NT2/D1 (cell line): ENCODE results near the gene PRAMEF13.
"Not testable (repeated sequence)": the region's sequence is repeated elsewhere in the genome, so short reads cannot be mapped to it uniquely, and the experiment has no call there.

Experiments
- DNase-seq: peaks from one replicate; pipeline ENCODE4 v3.0.0-alpha.2; 2011; ENCODE audit warnings: low read depth, low spot score
- H3K27me3 ChIP-seq: 2 replicates; pipeline ENCODE4 v1.6.0; 2011; ENCODE audit warnings: mild to moderate bottlenecking; ENCODE audit not compliant: insufficient read length, insufficient read depth
- H3K36me3 ChIP-seq: 2 replicates; pipeline ENCODE4 v1.6.1; 2011; ENCODE audit warnings: mild to moderate bottlenecking, low read length, mixed read lengths; ENCODE audit not compliant: insufficient read depth, insufficient read length
- H3K4me1 ChIP-seq: 2 replicates; pipeline ENCODE4 v1.5.1; 2011; ENCODE audit not compliant: insufficient read depth, insufficient read length
- H3K4me3 ChIP-seq: 2 replicates; pipeline ENCODE4 v1.5.1; 2011; ENCODE audit warnings: low read depth; ENCODE audit not compliant: insufficient read length
- H3K9ac ChIP-seq: 2 replicates; pipeline ENCODE4 v1.6.0; 2011; ENCODE audit warnings: low read depth; ENCODE audit not compliant: insufficient read length
- H3K9me3 ChIP-seq: 2 replicates; pipeline ENCODE4 v1.5.1; 2011; ENCODE audit warnings: mild to moderate bottlenecking, low read length; ENCODE audit not compliant: insufficient read depth

PRAMEF13 gene

DNA sequence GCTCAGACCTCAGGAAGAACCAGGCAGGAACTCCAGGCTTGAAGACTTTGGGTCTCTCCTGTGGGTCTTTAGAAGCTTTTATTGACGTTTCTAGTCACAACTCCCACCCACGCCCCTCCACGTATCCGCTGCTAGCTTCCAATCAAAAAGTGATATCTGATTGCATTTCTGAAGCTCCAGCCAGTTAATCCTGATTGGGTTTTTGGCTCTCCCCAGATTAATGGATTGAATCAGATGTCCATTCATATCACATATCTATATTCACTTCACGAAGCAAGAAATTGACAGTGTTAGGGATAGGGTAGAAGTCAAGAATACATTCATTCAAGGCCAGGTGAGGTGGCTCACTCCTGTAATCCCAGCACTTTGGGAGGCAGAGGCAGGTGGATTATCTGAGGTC, 45.3 kb downstream of the PRAMEF13 start, which contains the start of gene PRAMEF26:
PRAMEF26 (minus strand) TSS at position 101 of the 400 bp plus-strand sequence. CDS start 2,914 bp downstream, outside the sequence.
- DNase-seq, H3K36me3 ChIP-seq, H3K27me3 ChIP-seq, H3K4me3 ChIP-seq, H3K4me1 ChIP-seq, H3K9ac ChIP-seq, H3K9me3 ChIP-seq: not testable (repeated sequence)
